ENCODE data around the gene SPTBN4.

Gene SPTBN4

DNA sequence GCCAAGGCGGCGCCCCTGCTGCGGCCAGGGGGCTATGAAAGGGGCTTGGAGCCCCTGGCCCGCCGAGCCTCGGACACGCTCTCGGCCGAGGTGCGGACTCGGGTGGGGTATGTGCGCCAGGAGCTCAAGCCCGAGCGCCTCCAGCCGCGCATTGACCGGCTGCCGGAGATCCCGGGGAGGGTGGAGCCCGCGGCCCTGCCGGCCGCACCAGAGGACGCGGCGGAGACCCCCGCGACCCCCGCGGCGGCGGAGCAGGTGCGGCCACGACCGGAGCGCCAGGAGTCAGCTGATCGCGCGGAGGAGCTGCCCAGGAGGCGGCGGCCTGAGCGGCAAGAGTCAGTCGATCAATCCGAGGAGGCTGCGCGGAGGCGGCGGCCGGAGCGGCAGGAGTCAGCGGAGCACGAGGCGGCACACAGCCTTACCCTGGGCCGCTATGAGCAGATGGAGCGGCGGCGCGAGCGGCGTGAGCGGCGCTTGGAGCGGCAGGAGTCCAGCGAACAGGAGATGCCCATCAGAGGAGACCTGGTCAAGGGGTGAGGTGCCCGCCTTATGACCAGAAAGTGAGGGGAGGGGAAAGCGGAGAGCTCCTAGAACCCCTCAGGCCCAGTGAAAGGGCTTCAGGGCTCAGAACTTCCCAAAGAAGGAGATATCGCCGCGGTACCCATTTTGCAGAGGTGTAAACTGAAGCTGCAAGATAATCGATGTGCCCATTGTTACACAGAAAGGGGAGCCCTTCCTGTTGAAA is 101.1 kb downstream of the SPTBN4 start:
- DNase-seq, result no peak

DNA sequence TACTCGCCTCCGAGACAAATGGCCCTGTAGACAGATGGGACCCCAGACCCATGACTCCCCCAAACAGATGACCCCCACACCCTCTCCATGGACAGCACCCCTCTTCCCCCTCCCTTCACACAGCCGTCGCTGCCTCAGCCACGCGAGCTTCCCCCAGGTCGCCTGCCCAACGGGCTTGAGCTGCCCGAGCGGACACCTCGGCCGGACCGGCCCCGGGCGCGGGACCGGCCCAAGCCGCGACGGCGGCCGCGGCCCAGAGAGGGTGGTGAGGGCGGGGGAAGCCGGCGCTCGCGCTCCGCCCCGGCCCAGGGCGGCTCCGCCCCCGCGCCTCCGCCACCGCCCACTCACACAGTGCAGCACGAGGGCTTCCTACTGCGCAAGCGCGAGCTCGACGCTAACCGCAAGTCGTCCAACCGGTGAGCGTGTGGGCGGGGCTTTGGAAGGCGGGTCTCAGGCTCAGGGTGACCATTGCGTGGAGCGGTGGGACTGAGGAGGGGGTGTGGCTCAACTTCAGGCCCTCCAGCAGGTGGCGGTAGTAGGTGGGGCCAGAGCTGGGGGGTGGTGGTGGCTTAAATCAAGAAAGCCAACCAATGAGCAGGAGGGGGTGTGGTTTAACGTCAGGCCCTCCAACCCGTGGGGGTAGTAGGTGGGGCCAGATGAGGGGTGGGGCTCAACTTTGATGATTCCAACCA is 103.7 kb downstream of the SPTBN4 start:
- DNase-seq, result peak; percentile 99

DNA sequence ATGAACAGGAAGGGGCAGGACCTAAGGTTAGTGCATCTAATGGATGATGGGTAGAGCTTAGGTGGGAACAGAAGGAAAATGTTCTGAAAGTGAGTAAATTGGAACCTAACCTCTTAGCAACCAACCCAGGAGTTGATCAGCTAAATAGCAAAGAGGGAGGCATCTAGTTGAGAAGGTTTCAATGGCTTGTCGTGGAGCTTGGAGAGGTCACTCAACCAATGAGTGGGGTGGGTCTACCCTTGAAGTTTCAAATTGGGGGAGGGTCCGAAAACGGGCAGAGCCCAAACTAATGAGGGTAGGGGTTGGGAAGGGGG is 104.2 kb downstream of the SPTBN4 start:
- no peak for DNase-seq

DNA sequence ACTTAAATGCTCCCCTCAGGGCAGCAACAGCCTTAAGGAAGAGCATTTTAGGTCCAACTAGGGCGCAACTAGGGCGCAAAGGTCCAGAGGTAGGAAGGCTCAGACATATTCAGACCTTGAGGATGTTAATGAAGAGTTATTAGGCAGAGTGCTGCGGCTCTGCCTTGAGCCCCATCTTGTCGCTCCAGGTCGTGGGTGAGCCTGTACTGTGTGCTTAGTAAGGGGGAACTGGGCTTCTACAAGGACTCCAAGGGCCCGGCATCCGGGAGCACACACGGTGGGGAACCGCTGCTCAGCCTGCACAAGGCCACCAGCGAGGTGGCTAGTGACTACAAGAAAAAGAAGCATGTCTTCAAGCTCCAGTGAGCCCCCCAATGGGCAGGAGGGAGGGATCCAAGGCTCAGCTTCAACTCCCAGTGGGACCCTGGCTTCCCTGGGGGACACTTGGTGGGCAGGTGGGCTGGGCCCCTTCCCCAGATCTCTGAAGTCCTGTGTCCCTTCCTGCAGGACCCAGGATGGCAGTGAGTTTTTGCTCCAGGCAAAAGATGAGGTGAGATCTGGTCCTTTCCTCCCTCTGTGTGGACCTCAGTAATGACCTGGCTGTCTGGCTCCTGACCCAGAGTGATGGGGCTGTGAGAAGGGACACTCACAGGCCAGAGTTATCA is 105.2 kb downstream of the SPTBN4 start:
- no peak for DNase-seq

DNA sequence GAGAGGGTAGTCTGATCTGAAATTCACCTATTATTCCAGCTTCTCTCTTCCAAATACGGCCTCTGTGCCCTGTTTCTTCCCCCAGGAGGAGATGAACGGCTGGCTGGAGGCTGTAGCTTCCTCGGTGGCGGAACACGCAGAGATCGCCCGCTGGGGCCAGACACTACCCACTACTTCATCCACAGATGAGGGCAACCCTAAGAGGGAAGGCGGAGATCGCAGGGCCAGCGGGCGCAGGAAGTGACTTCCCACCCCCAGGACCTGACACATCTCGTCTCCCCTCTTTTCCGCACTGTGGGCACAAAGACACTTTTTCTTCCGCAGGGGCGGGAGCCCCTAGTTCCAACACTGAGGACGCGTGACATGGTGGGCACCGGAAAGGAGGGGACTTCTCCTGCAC is 108.5 kb downstream of the SPTBN4 start:
- no peak for DNase-seq

DNA sequence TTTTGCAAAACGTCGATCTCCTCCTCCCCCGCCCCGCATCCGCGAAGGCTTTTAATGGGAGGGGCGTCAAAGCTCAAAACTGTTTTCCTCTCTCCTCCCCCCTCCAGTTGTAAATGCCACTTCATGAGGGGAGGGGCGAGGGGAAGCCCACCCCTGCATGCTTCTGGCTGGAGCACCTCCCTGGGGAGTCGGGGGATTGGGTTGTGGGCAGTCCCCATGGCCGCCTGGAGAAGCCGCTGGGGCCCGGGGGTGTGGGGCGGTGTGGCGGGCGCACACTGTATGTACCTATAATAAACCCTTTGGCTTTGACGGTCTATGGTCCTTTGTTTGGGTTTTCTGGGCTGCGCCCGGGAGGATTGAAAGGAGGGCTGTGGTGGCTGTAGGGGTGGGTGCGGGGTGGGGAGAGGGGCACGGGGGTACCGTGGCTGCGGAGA is 109.4 kb downstream of the SPTBN4 start:
- no peak for DNase-seq

DNA sequence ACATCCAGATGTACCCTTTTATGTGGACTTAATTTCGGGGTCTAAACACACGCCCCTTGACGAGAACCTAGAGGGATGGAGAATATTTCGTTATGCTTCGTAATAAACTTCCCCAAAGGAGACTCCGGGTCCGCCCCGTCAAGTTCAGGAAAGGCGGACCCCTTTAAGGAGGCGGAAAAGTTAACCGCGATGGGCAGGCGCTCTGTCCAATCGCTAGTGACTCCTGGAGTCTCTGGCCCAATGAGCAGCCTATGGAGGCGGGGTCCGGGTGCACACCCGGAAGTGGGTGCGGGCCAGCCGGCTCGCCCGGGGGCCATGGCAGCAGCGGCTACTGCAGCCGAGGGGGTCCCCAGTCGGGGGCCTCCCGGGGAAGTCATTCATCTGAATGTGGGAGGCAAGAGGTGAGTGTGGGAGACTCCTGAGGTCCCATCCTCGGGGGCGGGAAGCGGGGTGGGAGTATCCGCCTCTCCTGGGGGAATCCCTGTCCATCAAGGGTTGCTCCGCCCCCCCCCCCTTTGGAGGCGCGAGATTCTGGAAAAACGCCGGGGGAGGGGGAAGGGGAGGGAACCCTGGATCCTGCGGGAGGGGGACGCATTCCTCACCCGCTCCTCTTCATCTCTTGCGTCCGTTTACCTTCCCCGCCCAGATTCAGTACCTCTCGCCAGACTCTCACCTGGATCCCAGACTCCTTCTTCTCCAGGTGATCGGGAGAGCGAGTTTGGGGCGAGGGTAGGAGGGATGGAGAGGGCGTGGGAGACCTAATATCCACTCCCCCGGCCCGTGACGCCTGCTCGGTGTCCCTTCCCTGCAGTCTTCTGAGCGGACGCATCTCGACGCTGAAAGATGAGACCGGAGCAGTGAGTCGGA is 110.0 kb downstream of the SPTBN4 start, which contains the start of gene SHKBP1:
Gene SHKBP1, plus strand, starts transcription at position 289 of the 867 bp plus-strand sequence. Its CDS starts 27 bp downstream, at position 316.
- peak; percentile 98 for DNase-seq

DNA sequence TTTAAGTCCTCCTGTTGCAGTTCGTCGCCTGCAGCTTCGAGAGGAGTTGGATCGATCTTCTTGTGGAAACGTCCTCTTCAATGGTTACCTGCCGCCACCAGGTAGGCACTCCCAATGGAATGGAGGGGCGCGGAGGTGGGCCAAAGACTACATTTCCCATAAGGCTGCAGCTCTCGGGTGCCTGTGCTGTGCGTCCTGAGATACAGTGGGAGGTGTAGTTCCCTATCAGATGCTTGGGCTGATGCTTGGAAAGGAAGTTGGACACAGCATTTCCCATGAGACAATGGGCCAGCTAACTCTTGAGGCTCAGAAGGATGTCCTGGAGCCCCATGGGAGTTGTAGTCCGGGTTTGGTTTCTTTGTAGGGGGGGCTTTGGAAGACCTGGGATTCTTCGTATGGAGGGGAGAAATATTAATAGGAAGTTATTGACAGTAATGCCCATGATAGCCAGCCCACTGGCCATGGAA is 111.7 kb downstream of the SPTBN4 start:
- peak; percentile 87 for DNase-seq

DNA sequence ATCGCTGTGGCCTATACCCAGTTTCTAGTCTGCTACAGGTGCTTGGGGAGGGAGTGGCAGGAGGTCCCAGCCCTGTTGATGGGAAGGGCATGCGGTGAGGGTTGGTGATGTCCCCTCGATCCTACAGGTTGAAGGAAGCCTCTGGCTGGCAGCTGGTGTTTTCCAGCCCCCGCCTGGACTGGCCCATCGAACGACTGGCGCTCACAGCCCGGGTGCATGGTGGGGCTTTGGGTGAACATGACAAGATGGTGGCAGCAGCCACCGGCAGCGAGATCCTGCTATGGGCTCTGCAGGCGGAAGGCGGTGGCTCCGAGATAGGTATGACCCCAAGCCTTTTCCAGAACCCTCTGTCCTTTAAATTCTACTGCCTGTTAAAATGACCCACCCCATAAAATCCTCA is 113.8 kb downstream of the SPTBN4 start:
- no peak for DNase-seq

DNA sequence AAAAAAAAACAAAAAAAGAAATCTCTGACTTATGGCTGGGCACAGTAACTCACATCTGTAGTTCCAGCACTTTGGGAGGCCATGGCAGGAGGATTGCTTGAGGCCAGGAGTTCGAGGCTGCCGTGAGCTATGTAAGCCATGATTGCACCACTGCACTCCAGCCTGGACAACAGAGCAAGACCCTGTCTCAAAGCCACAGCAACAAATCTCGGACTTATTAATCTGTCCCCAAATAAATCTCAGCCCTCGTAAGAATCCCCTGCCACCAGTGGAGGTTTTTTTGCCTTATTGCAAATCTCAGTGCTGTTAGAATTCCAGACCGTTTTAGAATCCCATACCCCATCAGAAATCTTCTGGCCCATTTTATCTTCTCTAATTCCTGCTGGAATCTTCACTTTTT is 114.7 kb downstream of the SPTBN4 start:
- DNase-seq, result no peak

DNA sequence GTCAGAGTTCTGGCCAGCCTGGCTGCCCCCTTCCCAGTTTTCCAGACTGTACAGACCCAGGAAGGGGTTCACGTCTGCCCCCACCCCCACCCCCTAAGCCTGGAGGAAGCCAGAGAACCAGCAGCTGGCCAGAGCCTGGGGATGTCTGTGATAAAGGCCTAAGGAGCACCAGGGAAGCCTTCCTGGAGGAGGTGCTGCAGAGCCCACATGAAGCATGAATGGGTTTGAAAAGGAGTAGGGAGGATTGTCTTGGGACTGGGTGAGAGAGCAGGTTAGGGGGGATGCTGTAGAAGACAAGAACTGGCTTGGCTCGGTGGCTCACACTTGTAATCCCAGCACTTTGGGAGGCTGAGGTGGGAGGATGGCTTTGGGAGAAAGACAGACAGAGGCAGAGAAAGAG is 115.7 kb downstream of the SPTBN4 start:
- no peak for DNase-seq

DNA sequence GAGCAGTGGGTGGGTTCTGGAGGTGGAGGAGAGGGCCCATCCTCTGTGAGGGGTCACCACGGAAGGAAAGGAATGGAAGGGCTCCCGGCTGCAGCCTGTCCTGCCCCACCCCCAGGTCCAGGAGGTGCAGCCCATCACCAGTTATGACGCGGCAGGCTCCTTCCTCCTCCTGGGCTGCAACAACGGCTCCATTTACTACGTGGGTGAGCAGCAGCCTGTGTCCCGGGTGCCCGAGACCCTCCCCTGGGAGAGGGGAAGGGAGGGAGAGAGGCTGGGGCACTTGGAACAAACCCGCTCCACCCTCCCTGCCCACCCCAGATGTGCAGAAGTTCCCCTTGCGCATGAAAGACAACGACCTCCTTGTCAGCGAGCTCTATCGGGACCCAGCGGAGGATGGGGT is 116.5 kb downstream of the SPTBN4 start:
- DNase-seq, result no peak

DNA sequence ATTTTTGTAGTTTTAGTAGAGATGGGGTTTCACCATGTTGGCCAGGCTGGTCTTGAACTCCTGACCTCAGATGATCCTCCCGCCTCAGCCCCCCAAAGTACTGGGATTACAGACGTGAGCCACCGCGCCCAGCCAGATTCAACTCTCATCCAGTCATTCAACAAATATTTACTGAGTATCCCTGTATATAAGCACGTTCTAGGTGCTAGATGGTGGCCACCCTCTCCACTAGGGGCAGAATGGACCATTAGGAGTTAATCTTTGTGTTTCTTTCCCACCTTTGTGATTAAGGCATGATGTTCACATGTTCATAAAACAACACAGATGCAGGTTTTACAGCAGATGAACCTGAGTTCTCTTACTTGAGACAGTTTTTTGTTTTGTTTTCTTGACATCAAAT is 117.2 kb downstream of the SPTBN4 start:
- DNase-seq, result no peak

DNA sequence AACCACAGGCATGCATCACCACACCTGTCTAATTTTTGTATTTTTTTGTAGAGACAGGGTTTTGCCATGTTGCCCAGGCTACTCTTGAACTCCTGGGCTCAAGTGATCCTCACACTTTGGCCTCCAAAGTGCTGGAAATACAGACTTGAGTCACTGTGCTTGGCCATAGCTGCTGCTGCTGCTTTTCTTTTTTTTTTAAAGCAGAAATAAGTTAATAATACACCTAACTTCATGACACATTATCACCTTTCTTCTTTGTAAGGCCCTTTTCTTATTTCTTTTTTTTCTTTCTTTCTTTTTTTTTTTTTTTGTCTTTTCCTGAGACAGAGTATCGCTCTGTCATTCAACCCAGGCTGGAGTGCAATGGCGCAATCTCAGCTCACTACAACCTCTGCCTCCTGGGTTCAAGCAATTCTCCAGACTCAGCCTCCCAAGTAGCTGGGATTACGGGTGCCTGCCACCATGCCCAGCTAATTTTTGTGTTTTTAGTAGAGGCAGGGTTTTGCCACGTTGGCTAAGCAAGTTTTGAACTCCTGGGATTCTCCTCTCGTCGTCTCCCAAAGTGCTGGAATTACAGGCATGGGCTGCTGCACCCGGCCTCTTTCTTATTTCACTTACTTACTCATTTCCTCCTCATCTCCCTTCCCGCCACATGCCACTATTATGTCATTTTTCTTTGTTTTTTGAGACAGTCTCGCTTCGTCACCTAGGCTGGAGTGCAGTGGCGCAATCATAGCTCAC is 118.6 kb downstream of the SPTBN4 start:
- DNase-seq, result peak; percentile 92

DNA sequence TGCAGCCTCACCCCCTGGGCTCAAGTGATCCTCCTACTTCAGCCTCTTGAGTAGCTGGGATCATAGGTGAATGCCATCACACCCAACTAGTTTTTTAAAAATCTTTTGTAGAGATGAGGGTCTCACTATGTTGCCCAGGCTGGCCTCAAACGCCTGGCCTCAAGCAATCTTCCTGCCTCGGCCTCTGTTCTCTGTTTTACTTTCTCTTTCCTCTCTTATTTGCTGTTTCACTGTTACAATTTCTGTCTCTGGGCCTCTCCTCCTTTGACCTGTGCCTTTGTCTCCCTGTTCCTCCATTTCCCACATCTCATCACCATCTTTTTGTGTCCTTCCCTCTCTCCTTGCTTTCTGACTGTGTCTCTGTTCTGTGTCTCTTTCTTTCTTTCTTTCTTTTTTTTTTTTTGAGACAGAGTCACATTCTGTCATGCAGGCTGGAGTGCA is 119.2 kb downstream of the SPTBN4 start:
- DNase-seq, result no peak

DNA sequence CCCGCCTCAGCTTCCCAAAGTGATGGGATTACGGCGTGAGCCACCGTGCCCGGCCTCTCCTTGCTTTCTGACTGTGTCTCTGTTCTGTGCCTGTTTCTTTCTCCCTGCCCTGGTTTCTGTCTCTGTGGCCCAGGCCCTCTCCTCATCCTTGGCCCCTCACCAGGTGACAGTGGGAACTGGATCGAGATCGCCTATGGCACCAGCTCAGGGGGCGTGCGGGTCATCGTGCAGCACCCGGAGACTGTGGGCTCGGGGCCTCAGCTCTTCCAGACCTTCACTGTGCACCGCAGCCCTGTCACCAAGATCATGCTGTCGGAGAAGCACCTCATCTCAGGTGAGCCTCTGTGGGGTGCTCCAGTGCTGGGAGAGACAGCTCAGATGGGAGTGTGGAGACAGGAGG is 119.8 kb downstream of the SPTBN4 start:
- no peak for DNase-seq

DNA sequence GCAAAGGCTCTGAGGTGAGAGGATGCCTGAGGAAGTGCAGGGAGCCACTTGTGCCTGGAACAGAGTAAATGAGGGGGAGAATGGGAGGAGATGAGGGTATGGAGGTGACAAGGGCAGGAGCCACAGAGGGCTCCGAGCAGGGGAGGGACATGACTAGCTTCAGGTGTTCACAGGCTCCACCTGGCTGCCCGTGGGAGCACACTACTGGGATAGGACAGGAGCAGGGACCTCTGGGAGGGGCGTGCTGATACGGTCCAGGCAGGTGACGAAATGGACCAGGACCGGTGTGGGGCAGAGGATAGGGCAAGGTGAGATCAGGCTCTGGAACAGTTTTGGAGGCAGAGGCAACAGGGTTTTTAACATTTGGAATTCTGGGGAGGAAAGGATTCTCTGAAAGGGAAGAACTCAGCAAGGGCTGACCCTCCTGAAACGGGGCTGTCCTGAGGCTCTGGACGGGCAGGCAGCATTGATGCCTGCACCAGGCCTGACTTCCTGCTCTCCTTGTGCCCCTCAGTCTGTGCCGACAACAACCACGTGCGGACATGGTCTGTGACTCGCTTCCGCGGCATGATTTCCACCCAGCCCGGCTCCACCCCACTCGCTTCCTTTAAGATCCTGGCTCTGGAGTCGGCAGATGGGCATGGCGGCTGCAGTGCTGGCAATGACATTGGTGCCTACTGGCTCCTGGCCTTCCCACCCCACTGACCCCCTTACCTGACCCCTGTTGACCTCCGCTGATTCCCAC is 121.5 kb downstream of the SPTBN4 start:
- no peak for DNase-seq

DNA sequence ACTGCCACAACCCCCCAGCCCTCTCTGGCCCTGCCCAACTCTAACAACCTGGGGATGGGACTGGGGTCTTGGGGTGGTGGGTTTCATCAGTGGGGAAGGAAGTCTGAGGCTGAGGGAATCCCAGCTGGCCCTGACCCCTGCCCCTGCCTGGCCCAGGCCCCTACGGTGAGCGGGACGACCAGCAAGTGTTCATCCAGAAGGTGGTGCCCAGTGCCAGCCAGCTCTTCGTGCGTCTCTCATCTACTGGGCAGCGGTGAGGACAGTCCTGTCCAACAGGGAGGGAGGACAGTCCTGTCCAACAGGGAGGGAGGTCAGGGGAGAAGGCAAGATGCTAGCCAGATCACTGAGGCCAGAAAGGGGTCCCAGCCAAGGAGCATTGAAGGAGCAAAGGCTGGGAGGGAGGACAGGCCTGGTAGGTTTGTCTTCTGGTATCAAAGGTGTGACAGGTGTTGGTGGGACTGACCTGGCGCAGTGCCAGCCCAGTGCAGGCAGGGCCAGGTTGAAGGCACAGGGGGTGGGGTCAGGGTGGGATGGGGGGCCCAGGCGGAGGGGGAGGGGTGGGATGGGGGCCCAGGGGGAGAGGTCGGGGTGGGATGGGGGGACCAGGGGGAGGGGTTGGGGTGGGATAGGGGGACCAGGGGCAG is 122.2 kb downstream of the SPTBN4 start:
- DNase-seq, result no peak

DNA sequence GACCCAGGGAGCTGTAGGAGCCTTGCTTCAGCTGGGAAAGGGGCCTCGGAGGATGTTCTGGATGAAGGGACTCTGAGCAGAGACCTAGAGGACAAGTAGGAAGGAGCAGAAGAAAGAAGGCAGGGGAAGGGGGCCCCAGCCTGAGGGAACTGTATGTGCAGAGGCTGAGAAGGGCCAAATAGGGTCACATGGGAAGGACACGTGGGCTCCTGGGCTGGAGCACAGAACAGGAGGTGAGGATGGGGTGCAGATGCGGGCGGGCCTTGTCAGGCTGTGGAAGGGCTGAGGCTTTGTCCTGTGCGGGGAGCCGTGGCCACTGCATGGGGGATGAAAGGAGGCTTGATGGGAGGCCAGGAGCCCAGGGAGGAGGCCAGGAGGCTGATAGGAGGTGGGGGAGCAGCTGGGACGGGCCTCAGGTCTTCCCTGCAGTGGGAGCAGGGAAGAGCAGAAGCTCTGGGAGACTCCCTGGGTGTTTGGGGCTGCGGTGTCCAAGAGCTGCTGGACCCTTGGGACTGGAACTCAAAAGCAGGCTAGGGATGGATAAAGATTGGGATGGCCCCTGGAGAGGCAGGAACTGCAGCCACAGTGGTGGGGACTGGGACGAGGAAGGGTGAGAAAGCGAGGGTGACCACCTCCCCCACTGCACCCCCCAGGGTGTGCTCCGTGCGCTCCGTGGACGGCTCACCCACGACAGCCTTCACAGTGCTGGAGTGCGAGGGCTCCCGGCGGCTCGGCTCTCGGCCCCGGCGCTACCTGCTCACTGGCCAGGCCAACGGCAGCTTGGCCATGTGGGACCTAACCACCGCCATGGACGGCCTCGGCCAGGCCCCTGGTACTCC is 123.0 kb downstream of the SPTBN4 start:
- no peak for DNase-seq

All from MV-4-11 (cell line).